ENCODE results near the gene SLC35D3. TPM values are rescaled to one million over a fixed set of nuclear protein-coding genes. Genes with fewer than 3 reads are reported as not detected.

Gene SLC35D3
- total RNA-seq, 1 experiment from 2014 or later, result 0.39 TPM

DNA sequence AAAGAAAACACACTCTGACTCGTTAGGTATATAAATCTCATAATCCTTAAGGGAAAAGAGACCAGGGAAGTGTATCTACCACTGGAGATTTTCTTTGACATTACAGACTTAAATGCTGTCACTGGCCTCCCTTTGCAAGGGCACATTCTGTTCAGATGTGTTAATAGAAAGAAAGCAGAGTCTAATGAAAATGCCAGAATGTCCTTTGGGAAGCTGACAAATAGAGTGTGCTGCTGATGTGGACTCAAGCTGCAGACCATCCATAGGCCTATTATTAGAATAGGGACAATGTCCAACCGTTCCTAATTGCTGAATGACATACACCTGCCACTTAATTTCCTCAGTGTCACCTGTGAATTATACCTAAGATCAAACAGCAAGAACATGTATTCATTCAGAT is 41.2 kb downstream of the SLC35D3 start:
- Mint-ChIP-seq H3K9me3 (no peaks in the 10 kb centered on the region), H3K27me3 (ENCODE audit: low read depth) (no peaks in the 10 kb centered on the region), H3K4me3 (no peak overlapping the region), H3K36me3 (no peaks in the 10 kb centered on the region; the same call in 1 of the 2 replicates), H3K4me1 (peaks cover 58% of the 10 kb centered on the region), H3K27ac (no peak overlapping the region; the same call in 1 of the 2 replicates)
- TF ChIP-seq ZNF423 (CRISPR knock-in tag; IDR thresholded peaks at IDR 0.05) (no peak), ZNF396 (CRISPR knock-in tag; IDR thresholded peaks at IDR 0.05; ENCODE audit: borderline replicate concordance) (no peak), TP53 (CRISPR knock-in tag; IDR thresholded peaks at IDR 0.05) (no peak), TCF7 (CRISPR knock-in tag; IDR thresholded peaks at IDR 0.05; ENCODE audit: low read depth) (no peak), FOXP1 (CRISPR knock-in tag; IDR thresholded peaks at IDR 0.05; ENCODE audit: borderline replicate concordance) (no peak), ETV6 (CRISPR knock-in tag; IDR thresholded peaks at IDR 0.05) (no peak), SMAD4 (CRISPR knock-in tag; IDR thresholded peaks at IDR 0.05) (no peak), ESRRA (CRISPR knock-in tag; IDR thresholded peaks at IDR 0.05; ENCODE audit: borderline replicate concordance) (no peak), KAT7 (CRISPR knock-in tag; IDR thresholded peaks at IDR 0.05; ENCODE audit: borderline replicate concordance) (no peak), FOXJ3 (CRISPR knock-in tag; IDR thresholded peaks at IDR 0.05; ENCODE audit: borderline replicate concordance) (no peak)
- TF ChIP-seq, protein P1, sequence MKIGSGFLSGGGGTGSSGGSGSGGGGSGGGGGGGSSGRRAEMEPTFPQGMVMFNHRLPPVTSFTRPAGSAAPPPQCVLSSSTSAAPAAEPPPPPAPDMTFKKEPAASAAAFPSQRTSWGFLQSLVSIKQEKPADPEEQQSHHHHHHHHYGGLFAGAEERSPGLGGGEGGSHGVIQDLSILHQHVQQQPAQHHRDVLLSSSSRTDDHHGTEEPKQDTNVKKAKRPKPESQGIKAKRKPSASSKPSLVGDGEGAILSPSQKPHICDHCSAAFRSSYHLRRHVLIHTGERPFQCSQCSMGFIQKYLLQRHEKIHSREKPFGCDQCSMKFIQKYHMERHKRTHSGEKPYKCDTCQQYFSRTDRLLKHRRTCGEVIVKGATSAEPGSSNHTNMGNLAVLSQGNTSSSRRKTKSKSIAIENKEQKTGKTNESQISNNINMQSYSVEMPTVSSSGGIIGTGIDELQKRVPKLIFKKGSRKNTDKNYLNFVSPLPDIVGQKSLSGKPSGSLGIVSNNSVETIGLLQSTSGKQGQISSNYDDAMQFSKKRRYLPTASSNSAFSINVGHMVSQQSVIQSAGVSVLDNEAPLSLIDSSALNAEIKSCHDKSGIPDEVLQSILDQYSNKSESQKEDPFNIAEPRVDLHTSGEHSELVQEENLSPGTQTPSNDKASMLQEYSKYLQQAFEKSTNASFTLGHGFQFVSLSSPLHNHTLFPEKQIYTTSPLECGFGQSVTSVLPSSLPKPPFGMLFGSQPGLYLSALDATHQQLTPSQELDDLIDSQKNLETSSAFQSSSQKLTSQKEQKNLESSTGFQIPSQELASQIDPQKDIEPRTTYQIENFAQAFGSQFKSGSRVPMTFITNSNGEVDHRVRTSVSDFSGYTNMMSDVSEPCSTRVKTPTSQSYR (CRISPR knock-in tag; IDR thresholded peaks at IDR 0.05), result no peak
- TF ChIP-seq, protein P2, sequence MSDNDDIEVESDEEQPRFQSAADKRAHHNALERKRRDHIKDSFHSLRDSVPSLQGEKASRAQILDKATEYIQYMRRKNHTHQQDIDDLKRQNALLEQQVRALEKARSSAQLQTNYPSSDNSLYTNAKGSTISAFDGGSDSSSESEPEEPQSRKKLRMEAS (CRISPR knock-in tag; IDR thresholded peaks at IDR 0.05), result no peak
- TF ChIP-seq, protein P3, sequence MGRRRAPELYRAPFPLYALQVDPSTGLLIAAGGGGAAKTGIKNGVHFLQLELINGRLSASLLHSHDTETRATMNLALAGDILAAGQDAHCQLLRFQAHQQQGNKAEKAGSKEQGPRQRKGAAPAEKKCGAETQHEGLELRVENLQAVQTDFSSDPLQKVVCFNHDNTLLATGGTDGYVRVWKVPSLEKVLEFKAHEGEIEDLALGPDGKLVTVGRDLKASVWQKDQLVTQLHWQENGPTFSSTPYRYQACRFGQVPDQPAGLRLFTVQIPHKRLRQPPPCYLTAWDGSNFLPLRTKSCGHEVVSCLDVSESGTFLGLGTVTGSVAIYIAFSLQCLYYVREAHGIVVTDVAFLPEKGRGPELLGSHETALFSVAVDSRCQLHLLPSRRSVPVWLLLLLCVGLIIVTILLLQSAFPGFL (CRISPR knock-in tag; IDR thresholded peaks at IDR 0.05; ENCODE audit: borderline replicate concordance), result no peak
- TF ChIP-seq, protein P4, sequence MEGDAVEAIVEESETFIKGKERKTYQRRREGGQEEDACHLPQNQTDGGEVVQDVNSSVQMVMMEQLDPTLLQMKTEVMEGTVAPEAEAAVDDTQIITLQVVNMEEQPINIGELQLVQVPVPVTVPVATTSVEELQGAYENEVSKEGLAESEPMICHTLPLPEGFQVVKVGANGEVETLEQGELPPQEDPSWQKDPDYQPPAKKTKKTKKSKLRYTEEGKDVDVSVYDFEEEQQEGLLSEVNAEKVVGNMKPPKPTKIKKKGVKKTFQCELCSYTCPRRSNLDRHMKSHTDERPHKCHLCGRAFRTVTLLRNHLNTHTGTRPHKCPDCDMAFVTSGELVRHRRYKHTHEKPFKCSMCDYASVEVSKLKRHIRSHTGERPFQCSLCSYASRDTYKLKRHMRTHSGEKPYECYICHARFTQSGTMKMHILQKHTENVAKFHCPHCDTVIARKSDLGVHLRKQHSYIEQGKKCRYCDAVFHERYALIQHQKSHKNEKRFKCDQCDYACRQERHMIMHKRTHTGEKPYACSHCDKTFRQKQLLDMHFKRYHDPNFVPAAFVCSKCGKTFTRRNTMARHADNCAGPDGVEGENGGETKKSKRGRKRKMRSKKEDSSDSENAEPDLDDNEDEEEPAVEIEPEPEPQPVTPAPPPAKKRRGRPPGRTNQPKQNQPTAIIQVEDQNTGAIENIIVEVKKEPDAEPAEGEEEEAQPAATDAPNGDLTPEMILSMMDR (IDR thresholded peaks at IDR 0.05), result no peak
- TF ChIP-seq, protein P5, sequence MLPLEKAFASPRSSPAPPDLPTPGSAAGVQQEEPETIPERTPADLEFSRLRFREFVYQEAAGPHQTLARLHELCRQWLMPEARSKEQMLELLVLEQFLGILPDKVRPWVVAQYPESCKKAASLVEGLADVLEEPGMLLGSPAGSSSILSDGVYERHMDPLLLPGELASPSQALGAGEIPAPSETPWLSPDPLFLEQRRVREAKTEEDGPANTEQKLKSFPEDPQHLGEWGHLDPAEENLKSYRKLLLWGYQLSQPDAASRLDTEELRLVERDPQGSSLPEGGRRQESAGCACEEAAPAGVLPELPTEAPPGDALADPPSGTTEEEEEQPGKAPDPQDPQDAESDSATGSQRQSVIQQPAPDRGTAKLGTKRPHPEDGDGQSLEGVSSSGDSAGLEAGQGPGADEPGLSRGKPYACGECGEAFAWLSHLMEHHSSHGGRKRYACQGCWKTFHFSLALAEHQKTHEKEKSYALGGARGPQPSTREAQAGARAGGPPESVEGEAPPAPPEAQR (CRISPR knock-in tag; IDR thresholded peaks at IDR 0.05), result no peak
- TF ChIP-seq, protein P6, sequence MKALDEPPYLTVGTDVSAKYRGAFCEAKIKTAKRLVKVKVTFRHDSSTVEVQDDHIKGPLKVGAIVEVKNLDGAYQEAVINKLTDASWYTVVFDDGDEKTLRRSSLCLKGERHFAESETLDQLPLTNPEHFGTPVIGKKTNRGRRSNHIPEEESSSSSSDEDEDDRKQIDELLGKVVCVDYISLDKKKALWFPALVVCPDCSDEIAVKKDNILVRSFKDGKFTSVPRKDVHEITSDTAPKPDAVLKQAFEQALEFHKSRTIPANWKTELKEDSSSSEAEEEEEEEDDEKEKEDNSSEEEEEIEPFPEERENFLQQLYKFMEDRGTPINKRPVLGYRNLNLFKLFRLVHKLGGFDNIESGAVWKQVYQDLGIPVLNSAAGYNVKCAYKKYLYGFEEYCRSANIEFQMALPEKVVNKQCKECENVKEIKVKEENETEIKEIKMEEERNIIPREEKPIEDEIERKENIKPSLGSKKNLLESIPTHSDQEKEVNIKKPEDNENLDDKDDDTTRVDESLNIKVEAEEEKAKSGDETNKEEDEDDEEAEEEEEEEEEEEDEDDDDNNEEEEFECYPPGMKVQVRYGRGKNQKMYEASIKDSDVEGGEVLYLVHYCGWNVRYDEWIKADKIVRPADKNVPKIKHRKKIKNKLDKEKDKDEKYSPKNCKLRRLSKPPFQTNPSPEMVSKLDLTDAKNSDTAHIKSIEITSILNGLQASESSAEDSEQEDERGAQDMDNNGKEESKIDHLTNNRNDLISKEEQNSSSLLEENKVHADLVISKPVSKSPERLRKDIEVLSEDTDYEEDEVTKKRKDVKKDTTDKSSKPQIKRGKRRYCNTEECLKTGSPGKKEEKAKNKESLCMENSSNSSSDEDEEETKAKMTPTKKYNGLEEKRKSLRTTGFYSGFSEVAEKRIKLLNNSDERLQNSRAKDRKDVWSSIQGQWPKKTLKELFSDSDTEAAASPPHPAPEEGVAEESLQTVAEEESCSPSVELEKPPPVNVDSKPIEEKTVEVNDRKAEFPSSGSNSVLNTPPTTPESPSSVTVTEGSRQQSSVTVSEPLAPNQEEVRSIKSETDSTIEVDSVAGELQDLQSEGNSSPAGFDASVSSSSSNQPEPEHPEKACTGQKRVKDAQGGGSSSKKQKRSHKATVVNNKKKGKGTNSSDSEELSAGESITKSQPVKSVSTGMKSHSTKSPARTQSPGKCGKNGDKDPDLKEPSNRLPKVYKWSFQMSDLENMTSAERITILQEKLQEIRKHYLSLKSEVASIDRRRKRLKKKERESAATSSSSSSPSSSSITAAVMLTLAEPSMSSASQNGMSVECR (CRISPR knock-in tag; IDR thresholded peaks at IDR 0.05; ENCODE audit: borderline replicate concordance), result no peak
- TF ChIP-seq, protein P7, sequence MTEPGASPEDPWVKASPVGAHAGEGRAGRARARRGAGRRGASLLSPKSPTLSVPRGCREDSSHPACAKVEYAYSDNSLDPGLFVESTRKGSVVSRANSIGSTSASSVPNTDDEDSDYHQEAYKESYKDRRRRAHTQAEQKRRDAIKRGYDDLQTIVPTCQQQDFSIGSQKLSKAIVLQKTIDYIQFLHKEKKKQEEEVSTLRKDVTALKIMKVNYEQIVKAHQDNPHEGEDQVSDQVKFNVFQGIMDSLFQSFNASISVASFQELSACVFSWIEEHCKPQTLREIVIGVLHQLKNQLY (CRISPR knock-in tag; IDR thresholded peaks at IDR 0.05), result no peak
- POLR2A ChIA-PET, result interaction anchor here (0.6 kb wide), 1 partner anchor 16 kb away, joined by 3 read pairs; no protein-coding TSS in a partner anchor
- no peak for ATAC-seq
- CTCF ChIA-PET, result interaction anchor here (1.4 kb wide), 1 partner anchor 50 kb away, joined by 5 read pairs; no protein-coding TSS in a partner anchor
- DNase-seq (ENCODE audit: low spot score), result no peak
